ENCODE measurements around the gene HKDC1. TPM values are rescaled to one million over a fixed set of nuclear protein-coding genes. Genes with fewer than 3 reads are reported as not detected.
"Not testable (repeated sequence)": the region's sequence is repeated elsewhere in the genome, so short reads cannot be mapped to it uniquely, and the experiment has no call there.

Gene HKDC1
- total RNA-seq, 1 experiment from 2014 or later, result 0.52 TPM

- ChIA-PET CTCF (no interaction called here), POLR2A (ENCODE audit: low non-redundant PET) (no interaction called here)
- Histone ChIP-seq H3K36me3 (ENCODE audit: insufficient read depth, low read length, poor library complexity, severe bottlenecking) (no peaks in the 10 kb centered on the region), H3K27ac (ENCODE audit: low read depth, low read length, poor library complexity, severe bottlenecking) (no peak overlapping the region), H3K27me3 (replicated peaks; ENCODE audit: insufficient read depth, low read depth, low read length, poor library complexity) (no peaks in the 10 kb centered on the region), H3K4me1 (ENCODE audit: insufficient read depth, low read length, poor library complexity, severe bottlenecking) (no peaks in the 10 kb centered on the region), H3K9me3 (ENCODE audit: low read depth, low read length, poor library complexity, severe bottlenecking) (no peaks in the 10 kb centered on the region), H3K4me3 (ENCODE audit: low read depth, low read length, poor library complexity, severe bottlenecking) (no peak overlapping the region)
- intact Hi-C loops (cut with micrococcal nuclease; ENCODE audit: unreplicated experiment), result no loop called here
- no TSS peak for BruUV-seq (replicated peaks)
- no peak for TF ChIP-seq CTCF (conservative IDR thresholded peaks at IDR 0.05; ENCODE audit: low read depth, low read length)
- TF ChIP-seq EZH2 (IDR thresholded peaks at IDR 0.05; ENCODE audit: borderline replicate concordance, low read depth, low read length, poor library complexity, severe bottlenecking), result no peak
- DNase-seq (ENCODE audit: low spot score), result no peak
These were observed 29.9 kb downstream of the HKDC1 start for GRCh38 chr10:69250041-69250440.

GRCh38 chr10:69251417-69251816, 31.3 kb downstream of the HKDC1 start:
- intact Hi-C loops (cut with micrococcal nuclease; ENCODE audit: unreplicated experiment); H3K9me3 ChIP-seq (ENCODE audit: low read depth, low read length, poor library complexity, severe bottlenecking); H3K27ac ChIP-seq (ENCODE audit: low read depth, low read length, poor library complexity, severe bottlenecking); H3K36me3 ChIP-seq (ENCODE audit: insufficient read depth, low read length, poor library complexity, severe bottlenecking); POLR2A ChIA-PET (ENCODE audit: low non-redundant PET); H3K4me3 ChIP-seq (ENCODE audit: low read depth, low read length, poor library complexity, severe bottlenecking); DNase-seq (ENCODE audit: low spot score); H3K4me1 ChIP-seq (ENCODE audit: insufficient read depth, low read length, poor library complexity, severe bottlenecking); BruUV-seq (replicated peaks); CTCF ChIA-PET; H3K27me3 ChIP-seq (replicated peaks; ENCODE audit: insufficient read depth, low read depth, low read length, poor library complexity): not testable (repeated sequence)

- no TSS peak for BruUV-seq (replicated peaks)
- ChIA-PET CTCF (no interaction called here), POLR2A (ENCODE audit: low non-redundant PET) (no interaction called here)
- no peaks in the 10 kb centered on the region for H3K27me3 ChIP-seq (replicated peaks; ENCODE audit: insufficient read depth, low read depth, low read length, poor library complexity)
- DNase-seq (ENCODE audit: low spot score), result no peak
- no peaks in the 10 kb centered on the region for H3K4me1 ChIP-seq (ENCODE audit: insufficient read depth, low read length, poor library complexity, severe bottlenecking)
- H3K4me3 ChIP-seq (ENCODE audit: low read depth, low read length, poor library complexity, severe bottlenecking), result no peak overlapping the region
- no peak for TF ChIP-seq EZH2 (IDR thresholded peaks at IDR 0.05; ENCODE audit: borderline replicate concordance, low read depth, low read length, poor library complexity, severe bottlenecking)
- no peak for TF ChIP-seq CTCF (conservative IDR thresholded peaks at IDR 0.05; ENCODE audit: low read depth, low read length)
- no peak overlapping the region for H3K27ac ChIP-seq (ENCODE audit: low read depth, low read length, poor library complexity, severe bottlenecking)
- H3K9me3 ChIP-seq (ENCODE audit: low read depth, low read length, poor library complexity, severe bottlenecking), result no peaks in the 10 kb centered on the region
- intact Hi-C loops (cut with micrococcal nuclease; ENCODE audit: unreplicated experiment), result no loop called here
- H3K36me3 ChIP-seq (ENCODE audit: insufficient read depth, low read length, poor library complexity, severe bottlenecking), result no peaks in the 10 kb centered on the region
These were observed 33.0 kb downstream of the HKDC1 start for GRCh38 chr10:69253171-69253570.

GRCh38 chr10:69254877-69255276, 34.7 kb downstream of the HKDC1 start:
- Histone ChIP-seq H3K27ac (ENCODE audit: low read depth, low read length, poor library complexity, severe bottlenecking) (no peak overlapping the region), H3K27me3 (replicated peaks; ENCODE audit: insufficient read depth, low read depth, low read length, poor library complexity) (no peaks in the 10 kb centered on the region), H3K4me1 (ENCODE audit: insufficient read depth, low read length, poor library complexity, severe bottlenecking) (no peaks in the 10 kb centered on the region), H3K36me3 (ENCODE audit: insufficient read depth, low read length, poor library complexity, severe bottlenecking) (no peaks in the 10 kb centered on the region), H3K9me3 (ENCODE audit: low read depth, low read length, poor library complexity, severe bottlenecking) (no peaks in the 10 kb centered on the region), H3K4me3 (ENCODE audit: low read depth, low read length, poor library complexity, severe bottlenecking) (no peak overlapping the region)
- no peak for TF ChIP-seq CTCF (conservative IDR thresholded peaks at IDR 0.05; ENCODE audit: low read depth, low read length)
- TF ChIP-seq EZH2 (IDR thresholded peaks at IDR 0.05; ENCODE audit: borderline replicate concordance, low read depth, low read length, poor library complexity, severe bottlenecking), result no peak
- no TSS peak for BruUV-seq (replicated peaks)
- POLR2A ChIA-PET (ENCODE audit: low non-redundant PET), result no interaction called here
- DNase-seq (ENCODE audit: low spot score), result no peak
- CTCF ChIA-PET, result no interaction called here
- intact Hi-C loops (cut with micrococcal nuclease; ENCODE audit: unreplicated experiment), result no loop called here
